Thyroid gland (tissue), 4 donors: Measurements from ENCODE around the gene IFT88. TPM values are rescaled to one million over a fixed set of nuclear protein-coding genes. Genes with fewer than 3 reads are reported as not detected.

Experiments
- DNase-seq, 2 donors: peaks; one replicate each; pipeline ENCODE4 v3.0.0-alpha.2; 2019
- H3K27ac ChIP-seq, 3 donors: fragments of 200-600 bp; sonication (generic); 1 replicate in 2 of 3; 2 replicates in 1 of 3; pipeline ENCODE4 v1.5.1; 2016 to 2019; ENCODE audit warnings: mild to moderate bottlenecking in 1 of 3, moderate library complexity in 1 of 3
- H3K27me3 ChIP-seq: fragments of 200-600 bp; sonication (generic); one replicate; pipeline ENCODE4 v1.5.1; 2019
- H3K36me3 ChIP-seq, 2 donors: fragments of 200-600 bp; sonication (generic); one replicate each; pipeline ENCODE4 v1.5.1; 2016 to 2019
- H3K4me1 ChIP-seq, 2 donors: fragments of 200-600 bp; sonication (generic); one replicate each; pipeline ENCODE4 v1.5.1; 2017 to 2019
- H3K4me3 ChIP-seq, 3 donors: fragments of 200-600 bp; sonication (generic); replicated peaks in 1 of 3; 1 replicate in 2 of 3; 2 replicates in 1 of 3; pipeline ENCODE4 v1.5.1; 2016; ENCODE audit warnings: mild to moderate bottlenecking in 1 of 3
- H3K9me3 ChIP-seq: fragments of 200-600 bp; sonication (generic); one replicate; pipeline ENCODE4 v1.5.1; 2017
- POLR2A ChIP-seq, 2 donors: fragments of 450-650 bp; IDR thresholded peaks; one replicate each; pipeline ENCODE4 v1.6.1; 2017; ENCODE audit warnings: antibody characterized with exemption in 2 of 2, mild to moderate bottlenecking in 2 of 2, moderate library complexity in 1 of 2
- WGBS, 2 donors: methylation state at CpG; one replicate each; pipeline ENCODE4 v1.1.5; 2017; 5-methylcytosine and 5-hydroxymethylcytosine counted together
- intact Hi-C: fragments of 100-400 bp; cut with DNase I; formaldehyde crosslinking; loops from one replicate; pipeline ENCODE4 v1.15.1; 2023
- total RNA-seq, 4 donors: library from RNA; depleted of rRNA; stranded (reverse); fragments of >200 nt; gene quantifications; one replicate each; pipeline ENCODE4 v1.2.3, GENCODE V29; 2016
- TF ChIP-seq, protein P1 (sequence below), 6 experiments: fragments of 200-600 bp in 3 of 6; fragments of 450-650 bp in 3 of 6; sonication (generic) in 3 of 6; IDR thresholded peaks; one replicate each; pipeline ENCODE4 v1.5.1; 2016 to 2019; ENCODE audit warnings: antibody characterized with exemption in 6 of 6, mild to moderate bottlenecking in 2 of 6, inconsistent platforms in 1 of 6, moderate library complexity in 1 of 6

Gene IFT88
- total RNA-seq, 4 donors from 2014 or later, result 30.2 to 59.5 (median 42.2) TPM

DNA sequence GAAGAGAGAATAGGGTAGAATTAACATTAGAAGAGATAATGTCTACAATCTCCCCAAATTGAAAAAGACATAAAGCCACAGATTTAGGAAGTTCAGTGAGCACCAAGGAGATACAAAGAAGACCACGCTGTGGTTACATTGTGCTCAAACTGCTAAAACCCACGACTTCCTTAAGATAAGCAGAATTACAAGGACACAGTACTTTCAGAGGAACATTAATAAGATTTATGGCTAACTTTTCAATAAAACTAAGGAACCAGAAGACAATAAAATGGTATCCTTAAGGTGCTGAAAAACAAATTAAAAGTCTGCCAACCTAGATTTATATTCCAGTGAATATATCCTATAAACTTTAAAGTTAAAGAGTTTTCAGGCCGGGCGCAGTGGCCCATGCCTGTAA is 129.1 kb downstream of the IFT88 start:
- Histone ChIP-seq H3K27me3 (no peaks in the 10 kb centered on the region), H3K27ac (no peak overlapping the region), H3K36me3 (no peaks in the 10 kb centered on the region), H3K4me1 (no peaks in the 10 kb centered on the region), H3K4me3 (no peak overlapping the region), H3K9me3 (no peaks in the 10 kb centered on the region)
- intact Hi-C loops, result no loop called here
- DNase-seq, result no peak
- TF ChIP-seq, protein P1, sequence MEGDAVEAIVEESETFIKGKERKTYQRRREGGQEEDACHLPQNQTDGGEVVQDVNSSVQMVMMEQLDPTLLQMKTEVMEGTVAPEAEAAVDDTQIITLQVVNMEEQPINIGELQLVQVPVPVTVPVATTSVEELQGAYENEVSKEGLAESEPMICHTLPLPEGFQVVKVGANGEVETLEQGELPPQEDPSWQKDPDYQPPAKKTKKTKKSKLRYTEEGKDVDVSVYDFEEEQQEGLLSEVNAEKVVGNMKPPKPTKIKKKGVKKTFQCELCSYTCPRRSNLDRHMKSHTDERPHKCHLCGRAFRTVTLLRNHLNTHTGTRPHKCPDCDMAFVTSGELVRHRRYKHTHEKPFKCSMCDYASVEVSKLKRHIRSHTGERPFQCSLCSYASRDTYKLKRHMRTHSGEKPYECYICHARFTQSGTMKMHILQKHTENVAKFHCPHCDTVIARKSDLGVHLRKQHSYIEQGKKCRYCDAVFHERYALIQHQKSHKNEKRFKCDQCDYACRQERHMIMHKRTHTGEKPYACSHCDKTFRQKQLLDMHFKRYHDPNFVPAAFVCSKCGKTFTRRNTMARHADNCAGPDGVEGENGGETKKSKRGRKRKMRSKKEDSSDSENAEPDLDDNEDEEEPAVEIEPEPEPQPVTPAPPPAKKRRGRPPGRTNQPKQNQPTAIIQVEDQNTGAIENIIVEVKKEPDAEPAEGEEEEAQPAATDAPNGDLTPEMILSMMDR (IDR thresholded peaks at IDR 0.05), result no peak
- TF ChIP-seq POLR2A (IDR thresholded peaks at IDR 0.05), result no peak
- WGBS, 2 donors, result 83 to 84% methylated on average over 4 of the region's 4 CpGs

GRCh38 chr13:20699715-20700114 is 132.8 kb downstream of the IFT88 start:
- TF ChIP-seq, protein P1 (IDR thresholded peaks at IDR 0.05), result no peak
- TF ChIP-seq POLR2A (IDR thresholded peaks at IDR 0.05), result no peak
- no peak for DNase-seq
- no peaks in the 10 kb centered on the region for H3K36me3 ChIP-seq
- H3K27ac ChIP-seq, result no peak overlapping the region
- intact Hi-C loops, result loop anchor here (5.0 kb wide), 1 partner anchor 438 kb away; no protein-coding TSS in a partner anchor
- H3K27me3 ChIP-seq, result no peaks in the 10 kb centered on the region
- H3K9me3 ChIP-seq, result no peaks in the 10 kb centered on the region
- H3K4me3 ChIP-seq, result no peak overlapping the region
- peaks cover 3 to 8% of the 10 kb centered on the region in 2 donors for H3K4me1 ChIP-seq
- WGBS, 2 donors, result 93 to 96% methylated on average over 9 of the region's 9 CpGs

- no peak overlapping the region for H3K4me3 ChIP-seq
- H3K4me1 ChIP-seq, result peaks cover 3 to 8% of the 10 kb centered on the region in 2 donors
- no peak for DNase-seq
- TF ChIP-seq POLR2A (IDR thresholded peaks at IDR 0.05), result no peak
- TF ChIP-seq, protein P1 (IDR thresholded peaks at IDR 0.05), result no peak
- no peak overlapping the region for H3K27ac ChIP-seq
- intact Hi-C loops, result loop anchor here (5.0 kb wide), 1 partner anchor 437 kb away; no protein-coding TSS in a partner anchor
- no peaks in the 10 kb centered on the region for H3K9me3 ChIP-seq
- H3K36me3 ChIP-seq, result no peaks in the 10 kb centered on the region
- no peaks in the 10 kb centered on the region for H3K27me3 ChIP-seq
- 91 to 95% methylated on average over 6 of the region's 6 CpGs for WGBS, 2 donors
Measured at GRCh38 chr13:20700288-20700687, 133.3 kb downstream of the IFT88 start.

DNA sequence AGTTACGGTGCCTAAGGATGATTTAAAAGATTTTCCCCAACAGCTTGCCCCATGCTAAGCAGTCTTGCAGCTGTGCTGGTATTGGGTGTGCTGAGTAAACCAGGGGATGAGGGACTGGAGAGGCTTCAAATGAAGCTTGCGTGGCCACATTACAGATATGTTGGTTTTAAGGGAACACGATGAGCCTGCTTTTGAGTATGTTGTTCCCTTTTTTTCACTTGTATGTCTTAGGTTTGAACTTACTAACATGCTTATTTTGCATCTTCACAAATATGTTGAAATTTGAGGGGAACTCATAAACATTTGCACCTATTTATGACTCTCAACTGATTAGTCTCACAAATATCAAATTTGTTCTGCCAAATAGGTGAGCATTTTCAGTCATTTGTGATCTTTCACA is 134.5 kb downstream of the IFT88 start:
- Histone ChIP-seq H3K27ac (no peak overlapping the region), H3K36me3 (no peaks in the 10 kb centered on the region), H3K9me3 (no peaks in the 10 kb centered on the region), H3K4me1 (peaks cover 3 to 8% of the 10 kb centered on the region in 2 donors), H3K4me3 (no peak overlapping the region), H3K27me3 (no peaks in the 10 kb centered on the region)
- DNase-seq, result no peak
- intact Hi-C loops, result loop anchor here (5.0 kb wide), 1 partner anchor 436 kb away; no protein-coding TSS in a partner anchor
- 94 to 99% methylated on average over 3 of the region's 3 CpGs for WGBS, 2 donors
- TF ChIP-seq, protein P1 (IDR thresholded peaks at IDR 0.05), result no peak
- TF ChIP-seq POLR2A (IDR thresholded peaks at IDR 0.05), result no peak

DNA sequence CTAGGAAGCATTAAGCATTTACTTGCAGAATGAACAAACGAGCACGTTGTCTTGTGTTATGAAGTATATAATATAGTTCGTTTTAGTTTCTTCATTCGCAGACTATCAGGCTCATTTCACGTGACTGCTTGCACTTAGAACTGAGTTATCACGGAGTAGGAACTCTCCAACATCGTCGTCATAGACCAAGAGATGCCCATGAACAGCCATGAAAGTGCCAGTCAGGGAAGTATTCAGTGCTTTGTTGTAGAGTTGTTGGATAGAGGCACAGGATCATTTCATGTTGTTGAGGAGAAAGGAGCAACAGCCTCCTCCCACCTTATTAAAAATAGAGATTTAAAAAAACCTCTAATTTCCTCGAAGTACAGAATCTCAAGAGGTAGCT is 135.6 kb downstream of the IFT88 start:
- H3K4me3 ChIP-seq, result peak overlapping the region in 1 of 3 donors; percentile 65
- peaks cover 3 to 8% of the 10 kb centered on the region in 2 donors for H3K4me1 ChIP-seq
- WGBS, 2 donors, result 28 to 29% methylated on average over 9 of the region's 9 CpGs
- H3K9me3 ChIP-seq, result no peaks in the 10 kb centered on the region
- H3K36me3 ChIP-seq, result no peaks in the 10 kb centered on the region
- intact Hi-C loops, result loop anchor here (5.0 kb wide), 1 partner anchor 435 kb away; no protein-coding TSS in a partner anchor
- TF ChIP-seq, protein P1 (IDR thresholded peaks at IDR 0.05), result no peak
- TF ChIP-seq POLR2A (IDR thresholded peaks at IDR 0.05), result no peak
- H3K27me3 ChIP-seq, result no peaks in the 10 kb centered on the region
- DNase-seq, result no peak
- H3K27ac ChIP-seq, result no peak overlapping the region
